GM19099 (cell line): ENCODE results near the gene CCM2L.

ENCODE experiments used
- POLR2A ChIP-seq: IDR thresholded peaks from 3 replicates; pipeline ENCODE4 v1.6.1; 2011; ENCODE audit warnings: low read depth; ENCODE audit not compliant: insufficient read length; ENCODE audit errors: extremely low read depth

CCM2L gene

GRCh38 chr20:31987744-31988143 is 22.5 kb upstream of the CCM2L start:
- TF ChIP-seq POLR2A, result no peak

DNA sequence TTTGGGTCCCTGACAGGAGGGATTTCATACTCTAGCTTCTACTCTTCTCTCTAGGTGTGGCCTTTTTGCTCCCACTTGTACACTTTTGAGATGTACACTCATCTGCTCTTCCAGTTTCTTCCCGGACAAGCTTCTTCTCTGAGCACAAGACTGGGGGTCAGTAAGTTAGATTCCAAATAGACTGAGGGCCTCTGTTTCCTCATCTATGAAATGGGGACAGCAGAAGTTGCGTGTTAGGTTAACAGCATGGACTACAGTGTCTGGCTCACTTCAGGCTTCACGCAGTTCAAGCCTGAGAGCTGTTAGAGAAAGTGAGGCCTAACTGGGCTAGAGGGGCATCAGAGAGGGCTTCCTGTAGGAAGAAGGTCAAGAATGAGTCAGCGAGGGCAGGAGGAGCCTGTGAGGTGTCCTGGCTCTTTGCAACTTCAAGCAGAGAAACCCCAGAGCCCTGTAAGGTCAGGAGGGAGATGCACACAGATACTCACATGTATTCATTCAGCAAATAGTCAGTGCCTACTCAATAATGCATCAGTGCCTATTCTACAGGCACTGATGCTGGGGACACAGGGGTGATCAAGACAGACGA is 21.7 kb upstream of the CCM2L start:
- TF ChIP-seq POLR2A, result no peak

- TF ChIP-seq POLR2A, result no peak
Observed at GRCh38 chr20:31989030-31989645, 21.1 kb upstream of the CCM2L start.

- no peak for TF ChIP-seq POLR2A
Observed at GRCh38 chr20:31990641-31991338, 19.4 kb upstream of the CCM2L start.

- no peak for TF ChIP-seq POLR2A
Observed at GRCh38 chr20:31991339-31991705, 18.9 kb upstream of the CCM2L start.

- no peak for TF ChIP-seq POLR2A
Observed at GRCh38 chr20:31992086-31992485, 18.2 kb upstream of the CCM2L start.

GRCh38 chr20:31996996-31997395 is 13.2 kb upstream of the CCM2L start:
- no peak for TF ChIP-seq POLR2A

DNA sequence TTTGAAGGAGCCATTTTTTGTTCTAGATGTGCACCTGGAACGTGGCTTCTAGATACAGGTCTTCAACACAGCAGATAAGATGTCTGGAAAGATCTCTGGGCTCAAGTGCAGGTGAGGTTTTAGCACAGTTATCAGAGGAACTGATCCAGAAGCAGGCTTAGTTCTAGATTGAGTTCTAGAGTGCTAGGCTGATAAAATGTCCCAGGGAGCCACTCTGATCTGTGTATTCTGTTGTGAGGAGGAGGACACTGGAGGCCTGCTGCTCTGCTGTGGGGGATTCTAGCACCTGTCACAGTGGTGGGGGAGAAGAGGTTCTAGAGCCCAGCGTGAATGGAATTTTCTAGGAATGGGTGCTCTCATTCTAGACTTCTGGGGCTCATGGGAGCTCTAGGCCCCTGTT is 12.0 kb upstream of the CCM2L start:
- no peak for TF ChIP-seq POLR2A

DNA sequence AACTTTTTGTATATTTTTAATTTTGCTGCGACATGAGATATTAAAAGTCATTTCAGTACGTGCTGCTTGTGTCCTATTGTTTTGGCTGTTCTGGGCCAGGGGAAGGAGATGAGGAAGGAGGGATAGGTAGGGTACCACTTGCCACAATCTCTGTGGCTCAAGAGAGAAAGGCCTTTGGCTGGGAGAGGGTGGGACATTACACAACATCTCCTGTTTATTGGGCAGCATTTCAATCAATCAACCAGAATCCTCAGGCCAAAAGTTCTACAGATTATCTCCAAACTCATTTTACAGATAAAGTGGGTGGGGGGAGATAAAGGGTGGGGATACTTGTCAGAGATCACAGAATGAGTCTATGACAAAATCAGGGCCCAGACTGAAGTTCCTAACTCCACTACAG is 6.9 kb upstream of the CCM2L start:
- no peak for TF ChIP-seq POLR2A

- TF ChIP-seq POLR2A, result no peak
Observed at GRCh38 chr20:32004963-32005362, 5.3 kb upstream of the CCM2L start.

- TF ChIP-seq POLR2A, result no peak
Observed at GRCh38 chr20:32006053-32006452, 4.2 kb upstream of the CCM2L start.

DNA sequence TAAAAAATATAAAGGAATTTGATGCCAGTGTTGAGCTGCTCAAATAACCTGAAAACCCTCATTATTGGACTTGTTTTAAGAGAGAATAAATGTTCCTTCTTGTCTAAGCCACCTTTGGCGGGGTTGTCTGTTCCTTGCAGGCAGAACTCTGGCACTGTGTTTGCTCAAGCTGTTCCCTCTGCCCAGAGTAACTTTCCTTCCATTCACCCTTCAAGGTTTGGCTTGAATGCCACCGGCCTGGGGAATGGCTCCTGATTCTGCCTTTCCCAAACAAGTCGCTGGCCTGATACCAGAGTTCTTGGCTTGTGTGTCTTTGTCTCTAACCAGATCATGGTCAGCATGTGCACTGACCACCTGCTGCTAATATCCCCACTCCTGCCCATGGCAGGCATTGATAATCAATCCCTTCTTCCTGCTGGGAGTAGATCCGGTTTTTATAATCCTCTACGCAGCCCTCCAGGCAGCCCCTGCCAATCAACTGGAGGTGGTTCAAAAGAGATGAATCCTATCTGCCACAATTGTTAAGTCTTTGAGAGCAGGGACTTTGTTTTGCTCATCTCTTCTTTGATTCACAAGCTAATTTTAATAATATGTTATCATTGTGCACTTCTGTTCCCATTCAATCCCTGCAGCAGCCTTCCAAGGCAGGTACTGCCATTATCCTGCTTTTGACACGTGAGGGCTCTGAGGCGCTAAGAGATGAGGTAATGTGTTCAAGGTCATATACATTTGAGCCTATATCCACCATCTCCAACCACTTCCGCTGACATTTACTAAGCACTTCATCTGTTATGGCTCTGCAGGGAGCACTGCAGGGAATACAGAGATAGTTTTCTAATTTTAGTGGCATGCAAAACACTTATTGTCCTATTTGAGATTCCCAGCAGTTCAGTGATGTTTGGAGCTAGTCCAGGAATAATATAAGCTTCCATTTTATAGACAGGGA is 3.1 kb upstream of the CCM2L start:
- no peak for TF ChIP-seq POLR2A

DNA sequence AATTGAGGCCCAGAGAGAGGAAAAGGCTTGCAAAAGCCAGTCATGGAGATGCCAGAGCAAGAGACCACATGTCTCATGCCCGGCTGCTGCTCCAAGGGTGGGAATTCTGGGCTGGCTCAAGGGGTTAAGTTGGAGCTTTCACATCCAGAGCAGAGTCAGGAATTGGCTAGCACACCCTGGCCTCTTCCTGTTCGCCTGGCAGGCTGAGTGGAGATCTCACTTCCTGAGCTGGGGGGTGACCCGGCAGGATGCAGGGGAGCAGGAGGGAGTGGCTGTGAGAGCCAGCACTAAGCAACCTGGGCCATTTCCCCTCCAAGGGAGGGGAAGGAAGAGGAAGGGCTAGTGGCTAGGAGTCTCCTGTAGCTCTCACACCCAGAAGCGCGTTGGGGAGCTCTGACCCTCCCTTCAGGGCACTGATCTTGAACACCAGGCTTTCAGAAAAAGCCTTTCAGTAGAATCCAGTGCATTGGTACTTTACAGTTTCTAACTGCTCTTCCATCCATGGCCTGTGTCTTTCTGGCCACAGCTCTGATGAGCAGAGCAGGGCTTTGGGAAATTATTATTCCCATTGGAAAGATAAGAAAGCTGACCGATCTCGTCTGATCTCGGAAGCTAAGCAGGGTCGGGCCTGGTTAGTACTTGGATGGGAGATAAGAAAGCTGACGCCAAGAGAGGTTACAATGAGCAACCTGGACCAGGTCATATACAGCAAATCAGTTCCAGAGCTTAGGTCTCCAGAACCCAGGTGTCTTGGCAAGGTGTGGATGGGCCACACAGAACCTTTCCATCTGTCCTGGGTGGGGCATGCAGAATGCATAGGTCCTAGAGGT is 2.2 kb upstream of the CCM2L start:
- TF ChIP-seq POLR2A, result no peak

GRCh38 chr20:32009564-32009963 is 674 bp upstream of the CCM2L start:
- no peak for TF ChIP-seq POLR2A
